Smooth muscle cell (in vitro differentiated cells): ENCODE measurements around the gene PRSS21. TPM values are rescaled to one million over a fixed set of nuclear protein-coding genes. Genes with fewer than 3 reads are reported as not detected.

Experiments
- DNase-seq: peaks from one replicate; lab custom pipeline; 2025; ENCODE audit not compliant: unreplicated experiment; lab: John Stamatoyannopoulos, UW
- H2AFZ ChIP-seq: fragments of 200-600 bp; sonication (generic); 2 replicates; pipeline ENCODE4 v1.6.0; 2016; ENCODE audit warnings: antibody characterized with exemption, low read depth, mild to moderate bottlenecking
- H3F3A ChIP-seq: fragments of 200-600 bp; sonication (generic); 2 replicates; pipeline ENCODE4 v1.6.0; 2017; ENCODE audit warnings: antibody characterized with exemption, low read depth
- H3K27ac ChIP-seq: fragments of 200-600 bp; sonication (generic); 2 replicates; pipeline ENCODE4 v1.5.1; 2016; ENCODE audit warnings: low read depth, mild to moderate bottlenecking
- H3K27me3 ChIP-seq: fragments of 200-600 bp; sonication (generic); 2 replicates; pipeline ENCODE4 v1.6.1; 2016; ENCODE audit warnings: low read depth, mild to moderate bottlenecking
- H3K36me3 ChIP-seq: fragments of 200-600 bp; sonication (generic); 2 replicates; pipeline ENCODE4 v1.5.1; 2016; ENCODE audit warnings: low read depth
- H3K4me1 ChIP-seq: fragments of 200-600 bp; sonication (generic); 2 replicates; pipeline ENCODE4 v1.5.1; 2016; ENCODE audit warnings: low read depth
- H3K4me2 ChIP-seq: fragments of 200-600 bp; sonication (generic); 2 replicates; pipeline ENCODE4 v1.6.0; 2016; ENCODE audit warnings: mild to moderate bottlenecking
- H3K4me3 ChIP-seq: fragments of 200-600 bp; sonication (generic); 2 replicates; pipeline ENCODE4 v1.5.1; 2016; ENCODE audit warnings: mild to moderate bottlenecking
- H3K79me2 ChIP-seq: fragments of 200-600 bp; sonication (generic); 2 replicates; pipeline ENCODE4 v1.6.0; 2016; ENCODE audit warnings: low read depth, mild to moderate bottlenecking
- H3K9ac ChIP-seq: fragments of 200-600 bp; sonication (generic); 2 replicates; pipeline ENCODE4 v1.6.0; 2016; ENCODE audit warnings: low read depth
- H3K9me3 ChIP-seq: fragments of 200-600 bp; sonication (generic); replicated peaks from 2 replicates; pipeline ENCODE4 v1.5.1; 2016; ENCODE audit warnings: low read depth
- H4K20me1 ChIP-seq: fragments of 200-600 bp; sonication (generic); 2 replicates; pipeline ENCODE4 v1.6.0; 2016; ENCODE audit warnings: low read depth
- CTCF ChIP-seq: fragments of 200-600 bp; sonication (generic); IDR thresholded peaks from 2 replicates; pipeline ENCODE4 v1.5.1; 2017; ENCODE audit warnings: borderline replicate concordance, mild to moderate bottlenecking, antibody characterized with exemption; ENCODE audit not compliant: insufficient read depth, poor library complexity, severe bottlenecking
- WGBS: methylation state at CpG from one replicate; pipeline ENCODE4 v1.1.7; 2016; ENCODE audit warnings: low lambda C conversion rate; 5-methylcytosine and 5-hydroxymethylcytosine counted together
- polyA plus RNA-seq: library from polyadenylated mRNA; unstranded; fragments of >200 nt; fragmentation: Nextera tagmentation; extraction: Ambion mirVana; gene quantifications from 2 replicates; pipeline ENCODE4 v1.2.1, GENCODE V29; 2016
- total RNA-seq: library from RNA; depleted of rRNA; stranded (reverse); fragments of >200 nt; gene quantifications from 2 replicates; pipeline ENCODE4 v1.2.3, GENCODE V29; 2014

The PRSS21 gene
- total and polyA plus RNA-seq, 2 experiments from 2014 or later = not detected

- Histone ChIP-seq H3F3A (no peaks in the 10 kb centered on the region), H4K20me1 (no peaks in the 10 kb centered on the region), H3K9me3 (no peaks in the 10 kb centered on the region), H2AFZ (no peak overlapping the region), H3K4me2 (no peak overlapping the region), H3K27ac (no peak overlapping the region), H3K36me3 (no peaks in the 10 kb centered on the region), H3K27me3 (no peaks in the 10 kb centered on the region), H3K4me3 (no peak overlapping the region), H3K79me2 (no peaks in the 10 kb centered on the region), H3K4me1 (no peaks in the 10 kb centered on the region), H3K9ac (no peak overlapping the region)
- DNase-seq = no peak
- 92% methylated on average over 14 of the region's 14 CpGs for WGBS
- TF ChIP-seq CTCF = no peak
Measured at GRCh38 chr16:2820836-2821486, 3.9 kb downstream of the PRSS21 start.

- H3K4me3 ChIP-seq = no peak overlapping the region
- no peak overlapping the region for H3K9ac ChIP-seq
- no peaks in the 10 kb centered on the region for H3K9me3 ChIP-seq
- no peaks in the 10 kb centered on the region for H3F3A ChIP-seq
- 85% methylated on average over 9 of the region's 9 CpGs for WGBS
- TF ChIP-seq CTCF = no peak
- no peaks in the 10 kb centered on the region for H3K4me1 ChIP-seq
- H4K20me1 ChIP-seq = no peaks in the 10 kb centered on the region
- no peaks in the 10 kb centered on the region for H3K79me2 ChIP-seq
- no peak overlapping the region for H3K27ac ChIP-seq
- DNase-seq = no peak
- H3K27me3 ChIP-seq = no peaks in the 10 kb centered on the region
- H2AFZ ChIP-seq = no peak overlapping the region
- H3K36me3 ChIP-seq = no peaks in the 10 kb centered on the region
- H3K4me2 ChIP-seq = no peak overlapping the region
Measured at GRCh38 chr16:2821487-2822157, 4.6 kb downstream of the PRSS21 start.

GRCh38 chr16:2822158-2822495 is 5.1 kb downstream of the PRSS21 start:
- Histone ChIP-seq H3K4me3 (no peak overlapping the region), H3K4me1 (no peaks in the 10 kb centered on the region), H3K9ac (no peak overlapping the region), H2AFZ (no peak overlapping the region), H3F3A (no peaks in the 10 kb centered on the region), H3K4me2 (no peak overlapping the region), H3K9me3 (no peaks in the 10 kb centered on the region), H3K79me2 (no peaks in the 10 kb centered on the region), H4K20me1 (no peaks in the 10 kb centered on the region), H3K36me3 (no peaks in the 10 kb centered on the region), H3K27me3 (no peaks in the 10 kb centered on the region), H3K27ac (no peak overlapping the region)
- no peak for DNase-seq
- no peak for TF ChIP-seq CTCF
- 87% methylated on average over 8 of the region's 8 CpGs for WGBS

- no peak overlapping the region for H3K4me2 ChIP-seq
- no peaks in the 10 kb centered on the region for H3K27me3 ChIP-seq
- H3K36me3 ChIP-seq = no peaks in the 10 kb centered on the region
- H4K20me1 ChIP-seq = no peaks in the 10 kb centered on the region
- 82% methylated on average over 4 of the region's 4 CpGs for WGBS
- no peaks in the 10 kb centered on the region for H3K79me2 ChIP-seq
- DNase-seq = no peak
- no peaks in the 10 kb centered on the region for H3K9me3 ChIP-seq
- H3K4me3 ChIP-seq = no peak overlapping the region
- H3K9ac ChIP-seq = no peak overlapping the region
- H3K27ac ChIP-seq = no peak overlapping the region
- no peaks in the 10 kb centered on the region for H3F3A ChIP-seq
- no peak for TF ChIP-seq CTCF
- H3K4me1 ChIP-seq = no peaks in the 10 kb centered on the region
- no peak overlapping the region for H2AFZ ChIP-seq
Measured at GRCh38 chr16:2822496-2822895, 5.5 kb downstream of the PRSS21 start.
